H9 (cell line): ENCODE measurements around the gene PEX7. TPM values are rescaled to one million over a fixed set of nuclear protein-coding genes. Genes with fewer than 3 reads are reported as not detected.

Experiments
- DNase-seq: peaks from one replicate; pipeline ENCODE4 v3.0.0-alpha.2; 2017
- H2AFZ ChIP-seq: one replicate; pipeline ENCODE4 v1.6.1; 2013; ENCODE audit warnings: mild to moderate bottlenecking, low read length, control low read depth, moderate library complexity
- H2AK5ac ChIP-seq: 2 replicates; pipeline ENCODE4 v1.6.1; 2013; ENCODE audit warnings: low read length, control low read depth, mixed read lengths; ENCODE audit not compliant: insufficient read length
- H2BK120ac ChIP-seq: one replicate; pipeline ENCODE4 v1.6.1; 2013; ENCODE audit warnings: low read depth, mild to moderate bottlenecking, low read length, control low read depth, inconsistent platforms; ENCODE audit not compliant: poor library complexity, severe bottlenecking
- H2BK12ac ChIP-seq: 2 replicates; pipeline ENCODE4 v1.6.1; 2013; ENCODE audit warnings: low read length, control low read depth, mixed read lengths, low read depth; ENCODE audit not compliant: insufficient read length
- H2BK15ac ChIP-seq: 2 replicates; pipeline ENCODE4 v1.6.1; 2013; ENCODE audit warnings: low read depth, low read length, control low read depth
- H2BK20ac ChIP-seq: one replicate; pipeline ENCODE4 v1.6.1; 2013; ENCODE audit warnings: low read depth, mild to moderate bottlenecking, low read length, control low read depth, inconsistent platforms; ENCODE audit not compliant: poor library complexity, severe bottlenecking
- H2BK5ac ChIP-seq: 2 replicates; pipeline ENCODE4 v1.6.1; 2013; ENCODE audit warnings: low read length, control low read depth, mixed read lengths; ENCODE audit not compliant: insufficient read length
- H3K14ac ChIP-seq: 2 replicates; pipeline ENCODE4 v1.6.1; 2013; ENCODE audit warnings: low read length, control low read depth; ENCODE audit not compliant: insufficient read depth
- H3K18ac ChIP-seq: 2 replicates; pipeline ENCODE4 v1.6.1; 2013; ENCODE audit warnings: low read depth, mild to moderate bottlenecking, mixed read lengths, low read length, control low read depth; ENCODE audit not compliant: insufficient read length
- H3K23ac ChIP-seq: 2 replicates; pipeline ENCODE4 v1.6.1; 2013; ENCODE audit warnings: low read length, control low read depth, mixed read lengths, low read depth; ENCODE audit not compliant: insufficient read length
- H3K23me2 ChIP-seq: 2 replicates; pipeline ENCODE4 v1.6.1; 2013; ENCODE audit warnings: low read depth, mild to moderate bottlenecking, mixed read lengths, low read length, control low read depth; ENCODE audit not compliant: insufficient read length, poor library complexity, severe bottlenecking
- H3K27ac ChIP-seq: 2 replicates; pipeline ENCODE4 v1.5.1; 2013; ENCODE audit warnings: low read length, control low read depth, mixed read lengths, low read depth; ENCODE audit not compliant: insufficient read length
- H3K27me3 ChIP-seq: 2 replicates; pipeline ENCODE4 v1.6.1; 2013; ENCODE audit warnings: low read length, control low read depth, inconsistent platforms; ENCODE audit not compliant: insufficient read depth
- H3K4ac ChIP-seq: 2 replicates; pipeline ENCODE4 v1.6.1; 2013; ENCODE audit warnings: low read depth, mild to moderate bottlenecking, control low read depth, inconsistent platforms, low read length, moderate library complexity
- H3K4me1 ChIP-seq: 2 replicates; pipeline ENCODE4 v1.6.1; 2013; ENCODE audit warnings: low read length, control low read depth, inconsistent platforms; ENCODE audit not compliant: insufficient read depth
- H3K4me2 ChIP-seq: 2 replicates; pipeline ENCODE4 v1.6.1; 2013; ENCODE audit warnings: low read length, control low read depth, mixed read lengths; ENCODE audit not compliant: insufficient read length, insufficient read depth
- H3K56ac ChIP-seq: 2 replicates; pipeline ENCODE4 v1.6.1; 2013; ENCODE audit warnings: low read depth, mild to moderate bottlenecking, mixed read lengths, low read length, control low read depth; ENCODE audit not compliant: insufficient read length
- H3K79me1 ChIP-seq: 2 replicates; pipeline ENCODE4 v1.6.1; 2013; ENCODE audit warnings: low read depth, mild to moderate bottlenecking, moderate library complexity, low read length, control low read depth, inconsistent platforms; ENCODE audit not compliant: insufficient read depth, poor library complexity, severe bottlenecking
- H3K79me2 ChIP-seq: 2 replicates; pipeline ENCODE4 v1.6.1; 2013; ENCODE audit warnings: low read length, control low read depth, inconsistent platforms; ENCODE audit not compliant: insufficient read depth
- H3K9ac ChIP-seq: 2 replicates; pipeline ENCODE4 v1.6.1; 2013; ENCODE audit warnings: low read length, control low read depth, mixed read lengths; ENCODE audit not compliant: insufficient read length; ENCODE audit errors: extremely low read depth
- H3K9me3 ChIP-seq: one replicate; pipeline ENCODE4 v1.6.1; 2013; ENCODE audit warnings: low read depth, low read length, inconsistent platforms; ENCODE audit not compliant: control insufficient read depth
- H3T11ph ChIP-seq: one replicate; pipeline ENCODE4 v1.6.1; 2013; ENCODE audit warnings: mild to moderate bottlenecking, low read length, control low read depth, inconsistent platforms
- H4K20me1 ChIP-seq: one replicate; pipeline ENCODE4 v1.6.1; 2013; ENCODE audit not compliant: control insufficient read depth, insufficient read length, insufficient read depth
- H4K5ac ChIP-seq: 2 replicates; pipeline ENCODE4 v1.6.1; 2013; ENCODE audit warnings: low read depth, mild to moderate bottlenecking, mixed read lengths, low read length, control low read depth; ENCODE audit not compliant: insufficient read length
- H4K8ac ChIP-seq: replicated peaks from 2 replicates; pipeline ENCODE4 v1.6.1; 2013; ENCODE audit warnings: low read length, control low read depth, mixed read lengths, low read depth; ENCODE audit not compliant: insufficient read length
- H4K91ac ChIP-seq: 2 replicates; pipeline ENCODE4 v1.6.1; 2013; ENCODE audit warnings: low read depth, mild to moderate bottlenecking, moderate library complexity, mixed read lengths, low read length, control low read depth; ENCODE audit not compliant: insufficient read length
- H3K27ac Mint-ChIP-seq, 3 experiments: 2 replicates in 2 of 3; 3 replicates in 1 of 3; pipeline ENCODE4 v1.8.0; 2020 to 2021; ENCODE audit warnings: mixed read lengths in 3 of 3, mild to moderate bottlenecking in 1 of 3, moderate library complexity in 1 of 3
- H3K27me3 Mint-ChIP-seq: 2 replicates; pipeline ENCODE4 v1.8.0; 2021; ENCODE audit warnings: low read depth, mild to moderate bottlenecking, moderate library complexity, mixed read lengths
- H3K36me3 Mint-ChIP-seq, 3 experiments: 2 replicates in 2 of 3; 3 replicates in 1 of 3; pipeline ENCODE4 v1.8.0; 2020 to 2021; ENCODE audit warnings: low read depth in 3 of 3, mixed read lengths in 3 of 3; ENCODE audit not compliant: insufficient read depth in 1 of 3
- H3K4me1 Mint-ChIP-seq, 2 experiments: 2 replicates each; pipeline ENCODE4 v1.8.0; 2020; ENCODE audit warnings: mixed read lengths in 2 of 2
- H3K4me3 Mint-ChIP-seq, 2 experiments: 2 replicates in 1 of 2; 3 replicates in 1 of 2; pipeline ENCODE4 v1.8.0; 2020 to 2021; ENCODE audit warnings: mild to moderate bottlenecking in 2 of 2, mixed read lengths in 2 of 2, moderate library complexity in 1 of 2
- H3K9me3 Mint-ChIP-seq, 2 experiments: 2 replicates in 1 of 2; 3 replicates in 1 of 2; pipeline ENCODE4 v1.8.0; 2020; ENCODE audit warnings: mild to moderate bottlenecking in 2 of 2, mixed read lengths in 2 of 2, moderate library complexity in 1 of 2
- WGBS: extraction: QIAGEN DNeasy Blood & Tissue Kit; methylation state at CpG from one replicate; pipeline ENCODE4 v1.1.7; 2013; ENCODE audit warnings: missing lambda C conversion rate, low lambda C conversion rate, mixed read lengths; ENCODE audit not compliant: insufficient read length; ENCODE audit errors: extremely low coverage; 5-methylcytosine and 5-hydroxymethylcytosine counted together
- total RNA-seq: library from RNA; stranded (reverse); gene quantifications from 2 replicates; pipeline ENCODE4 v1.2.1, GENCODE V29; 2021
- TF ChIP-seq, protein P1 (sequence below): fragments of 200-600 bp; sonication (generic); conservative IDR thresholded peaks from 3 replicates; pipeline ENCODE4 v1.8.0; 2021; ENCODE audit warnings: antibody characterized with exemption, mild to moderate bottlenecking

PEX7 gene
- total RNA-seq, 1 experiment from 2014 or later = 8.4 TPM

GRCh38 chr6:136783495-136784270 lies 38.7 kb upstream of the PEX7 start:
- no peak overlapping the region for H3K4me3 Mint-ChIP-seq
- H3K14ac ChIP-seq = no peak overlapping the region
- no peaks in the 10 kb centered on the region for H3K79me1 ChIP-seq
- H3K79me2 ChIP-seq = no peaks in the 10 kb centered on the region
- H2BK15ac ChIP-seq = no peak overlapping the region
- H3K27ac ChIP-seq = no peak overlapping the region
- DNase-seq = no peak
- no peak overlapping the region for H3K56ac ChIP-seq
- peaks cover 4% of the 10 kb centered on the region for H3K27me3 Mint-ChIP-seq
- no peaks in the 10 kb centered on the region for H3K23me2 ChIP-seq
- no peak overlapping the region for H2AK5ac ChIP-seq
- H4K20me1 ChIP-seq = no peaks in the 10 kb centered on the region
- no peak overlapping the region for H3K27ac Mint-ChIP-seq
- H3K36me3 Mint-ChIP-seq = no peaks in the 10 kb centered on the region; a peak in 1 of 7 replicates
- H2BK20ac ChIP-seq = no peak overlapping the region
- no peak overlapping the region for H4K91ac ChIP-seq
- H2BK12ac ChIP-seq = no peak overlapping the region
- no peak overlapping the region for H3K4ac ChIP-seq
- H2AFZ ChIP-seq = no peak overlapping the region
- H2BK120ac ChIP-seq = no peak overlapping the region
- no peaks in the 10 kb centered on the region for H3K27me3 ChIP-seq
- H3K18ac ChIP-seq = no peak overlapping the region
- H2BK5ac ChIP-seq = no peak overlapping the region
- no CpG with 5 or more reads among the region's 9 CpGs for WGBS
- H4K8ac ChIP-seq = no peak overlapping the region
- no peak overlapping the region for H3K23ac ChIP-seq
- no peak overlapping the region for H3K9ac ChIP-seq
- H4K5ac ChIP-seq = no peak overlapping the region
- H3K4me2 ChIP-seq = no peak overlapping the region
- no peaks in the 10 kb centered on the region for H3K4me1 ChIP-seq
- TF ChIP-seq, protein P1, sequence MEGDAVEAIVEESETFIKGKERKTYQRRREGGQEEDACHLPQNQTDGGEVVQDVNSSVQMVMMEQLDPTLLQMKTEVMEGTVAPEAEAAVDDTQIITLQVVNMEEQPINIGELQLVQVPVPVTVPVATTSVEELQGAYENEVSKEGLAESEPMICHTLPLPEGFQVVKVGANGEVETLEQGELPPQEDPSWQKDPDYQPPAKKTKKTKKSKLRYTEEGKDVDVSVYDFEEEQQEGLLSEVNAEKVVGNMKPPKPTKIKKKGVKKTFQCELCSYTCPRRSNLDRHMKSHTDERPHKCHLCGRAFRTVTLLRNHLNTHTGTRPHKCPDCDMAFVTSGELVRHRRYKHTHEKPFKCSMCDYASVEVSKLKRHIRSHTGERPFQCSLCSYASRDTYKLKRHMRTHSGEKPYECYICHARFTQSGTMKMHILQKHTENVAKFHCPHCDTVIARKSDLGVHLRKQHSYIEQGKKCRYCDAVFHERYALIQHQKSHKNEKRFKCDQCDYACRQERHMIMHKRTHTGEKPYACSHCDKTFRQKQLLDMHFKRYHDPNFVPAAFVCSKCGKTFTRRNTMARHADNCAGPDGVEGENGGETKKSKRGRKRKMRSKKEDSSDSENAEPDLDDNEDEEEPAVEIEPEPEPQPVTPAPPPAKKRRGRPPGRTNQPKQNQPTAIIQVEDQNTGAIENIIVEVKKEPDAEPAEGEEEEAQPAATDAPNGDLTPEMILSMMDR = no peak
- peaks cover 4 to 9% of the 10 kb centered on the region in 2 experiments; a peak in 3 of 4 replicates for H3K4me1 Mint-ChIP-seq
- no peak overlapping the region for H3T11ph ChIP-seq
- no peaks in the 10 kb centered on the region for H3K9me3 ChIP-seq
- H3K9me3 Mint-ChIP-seq = no peaks in the 10 kb centered on the region
